Endothelial cell of umbilical vein (primary cell): ENCODE results near the gene ZBTB20. TPM values are rescaled to one million over a fixed set of nuclear protein-coding genes. Genes with fewer than 3 reads are reported as not detected.

Source experiments
- BruUV-seq: library from RNA; stranded (reverse); fragments of 400-500 nt; replicated peaks from 2 replicates; lab custom pipeline; 2021; lab: Mats Ljungman, UMichigan
- CTCF ChIA-PET: fragments of 300-600, 350-600 bp; sonication (Branson Sonifier 250); formaldehyde crosslinking; loops from one replicate; lab custom pipeline; 2021; ENCODE audit warnings: antibody characterized with exemption, inconsistent platforms; lab: Charles Lee
- POLR2A ChIA-PET: fragments of 300-600, 350-600 bp; sonication (Branson Sonifier 250); formaldehyde crosslinking; loops from one replicate; lab custom pipeline; 2021; ENCODE audit warnings: antibody characterized with exemption, inconsistent platforms; lab: Charles Lee
- DNase-seq: peaks from one replicate; pipeline ENCODE4 v3.0.0-alpha.2; 2011; ENCODE audit warnings: low read depth, low spot score
- FAIRE-seq: peaks from 2 replicates; lab custom pipeline; 2011; peaks lifted over from hg19 to GRCh38; lab: Jason Lieb, UNC
- H2AFZ ChIP-seq: 2 replicates; pipeline ENCODE4 v1.6.0; 2012; ENCODE audit warnings: low read depth, low read length, control low read depth, inconsistent platforms
- H3K27ac ChIP-seq: 2 replicates; pipeline ENCODE4 v1.5.1; 2011; ENCODE audit warnings: low read depth, mild to moderate bottlenecking, control low read depth, low read length, moderate library complexity; ENCODE audit not compliant: insufficient read depth
- H3K27me3 ChIP-seq, 2 experiments: 2 replicates each; pipeline versions ENCODE4 v1.6.0 to v1.6.1; 2011; ENCODE audit warnings: low read length in 2 of 2, mixed read lengths in 1 of 2; ENCODE audit not compliant: control insufficient read depth in 2 of 2, insufficient read depth in 2 of 2
- H3K36me3 ChIP-seq, 2 experiments: 2 replicates in 1 of 2; 3 replicates in 1 of 2; pipeline ENCODE4 v1.5.1; 2011; ENCODE audit warnings: low read length in 2 of 2, mild to moderate bottlenecking in 1 of 2, moderate library complexity in 1 of 2; ENCODE audit not compliant: control insufficient read depth in 2 of 2, insufficient read depth in 2 of 2; ENCODE audit errors: extremely low read depth in 1 of 2
- H3K4me1 ChIP-seq: 3 replicates; pipeline ENCODE4 v1.5.1; 2011; ENCODE audit warnings: mild to moderate bottlenecking, low read length; ENCODE audit not compliant: control insufficient read depth, insufficient read depth; ENCODE audit errors: extremely low read depth
- H3K4me2 ChIP-seq: 2 replicates; pipeline ENCODE4 v1.6.1; 2011; ENCODE audit warnings: low read length, control low read depth, mixed read lengths; ENCODE audit not compliant: insufficient read depth
- H3K4me3 ChIP-seq, 3 experiments: fragments of 200-600 bp in 1 of 3; sonication (generic), shearing (Covaris generic) in 1 of 3; replicated peaks in 1 of 3; 2 replicates each; pipeline ENCODE4 v1.5.1; 2011 to 2016; ENCODE audit warnings: control low read depth in 3 of 3, low read length in 3 of 3, mild to moderate bottlenecking in 2 of 3, inconsistent platforms in 1 of 3, low read depth in 1 of 3, moderate library complexity in 1 of 3; ENCODE audit not compliant: insufficient read depth in 1 of 3
- H3K79me2 ChIP-seq: 2 replicates; pipeline ENCODE4 v1.6.0; 2012; ENCODE audit warnings: low read length, inconsistent platforms; ENCODE audit not compliant: control insufficient read depth, insufficient read depth
- H3K9ac ChIP-seq: replicated peaks from 2 replicates; pipeline ENCODE3; 2011; ENCODE audit warnings: low read length, control low read depth; ENCODE audit not compliant: insufficient read depth; ENCODE audit errors: extremely low read depth
- H3K9me1 ChIP-seq: replicated peaks from 3 replicates; pipeline ENCODE4 v1.6.0; 2011; ENCODE audit warnings: mild to moderate bottlenecking, low read length; ENCODE audit not compliant: control insufficient read depth, insufficient read depth; ENCODE audit errors: extremely low read depth
- H3K9me3 ChIP-seq: replicated peaks from 2 replicates; pipeline ENCODE4 v1.5.1; 2012; ENCODE audit warnings: low read length, inconsistent platforms; ENCODE audit not compliant: control insufficient read depth, insufficient read depth
- H4K20me1 ChIP-seq: replicated peaks from 2 replicates; pipeline ENCODE3; 2011; ENCODE audit warnings: mild to moderate bottlenecking, low read length; ENCODE audit not compliant: control insufficient read depth, insufficient read depth; ENCODE audit errors: extremely low read depth
- CTCF ChIP-seq, 2 donors: IDR thresholded peaks; 1 replicate in 1 of 2; 2 replicates in 1 of 2; pipeline ENCODE4 v1.5.1; 2011; ENCODE audit warnings: low read length in 2 of 2, mild to moderate bottlenecking in 2 of 2, moderate library complexity in 2 of 2, control low read depth in 1 of 2, inconsistent platforms in 1 of 2, low read depth in 1 of 2; ENCODE audit not compliant: insufficient read depth in 1 of 2; ENCODE audit errors: extremely low read depth in 1 of 2
- EZH2 ChIP-seq: IDR thresholded peaks from 2 replicates; pipeline ENCODE4 v1.6.1; 2012; ENCODE audit warnings: borderline replicate concordance, low read depth, mild to moderate bottlenecking, moderate library complexity, low read length, inconsistent platforms; ENCODE audit not compliant: severe bottlenecking
- FOS ChIP-seq: IDR thresholded peaks from 2 replicates; pipeline ENCODE4 v1.6.1; 2011; ENCODE audit warnings: mild to moderate bottlenecking, low read length, moderate library complexity, borderline replicate concordance; ENCODE audit not compliant: insufficient read depth
- GATA2 ChIP-seq: IDR thresholded peaks from 2 replicates; pipeline ENCODE4 v1.7.0; 2011; ENCODE audit warnings: low read depth, mild to moderate bottlenecking, moderate library complexity, mixed read lengths, low read length; ENCODE audit not compliant: insufficient read length, insufficient read depth
- JUN ChIP-seq: IDR thresholded peaks from 2 replicates; pipeline ENCODE4 v1.6.1; 2011; ENCODE audit warnings: borderline replicate concordance, low read depth; ENCODE audit not compliant: insufficient read length, insufficient read depth
- MAX ChIP-seq: IDR thresholded peaks from 2 replicates; pipeline ENCODE4 v1.6.1; 2011; ENCODE audit not compliant: insufficient read depth, insufficient read length
- MYC ChIP-seq: IDR thresholded peaks from one replicate; pipeline ENCODE4 v1.6.1; 2011; ENCODE audit warnings: mild to moderate bottlenecking, low read depth, low read length
- POLR2A ChIP-seq: IDR thresholded peaks from 2 replicates; pipeline ENCODE4 v1.6.1; 2012; ENCODE audit warnings: low read depth, mild to moderate bottlenecking, control low read depth, low read length
- POLR2AphosphoS5 ChIP-seq: IDR thresholded peaks from 2 replicates; pipeline ENCODE4 v1.6.1; 2012; ENCODE audit warnings: low read depth, mild to moderate bottlenecking, control low read depth, low read length, moderate library complexity; ENCODE audit not compliant: insufficient read depth
- dilution Hi-C: fragments of 300-500 bp; cut with MboI; formaldehyde crosslinking; loops from one replicate; pipeline ENCODE4 v1.15.0; 2019; ENCODE audit warnings: low sequenced_read_pairs; ENCODE audit not compliant: extremely low pct_ligation_motif_present
- intact Hi-C: fragments of 100-400 bp; cut with micrococcal nuclease; formaldehyde crosslinking; loops from one replicate; pipeline ENCODE4 v1.10.0; 2022
- polyA plus RNA-seq, 4 experiments: library from polyadenylated mRNA; depleted of rRNA in 3 of 4; stranded (reverse) in 3 of 4; unstranded in 1 of 4; fragments of >200 nt; gene quantifications; 2 replicates each; pipeline versions ENCODE4 v1.2.1 to v1.2.3, GENCODE V29; 2011 to 2012; ENCODE audit warnings: missing spikeins in 1 of 4
- total RNA-seq: library from RNA; stranded (reverse); gene quantifications from 2 replicates; pipeline ENCODE4 v1.2.3, GENCODE V29; 2021

The ZBTB20 gene
- total and polyA plus RNA-seq, 2 donors (not counting 3 experiments of a cell fraction or from before 2014, with no cell fraction given), result 2.1 to 20.5 TPM

DNA sequence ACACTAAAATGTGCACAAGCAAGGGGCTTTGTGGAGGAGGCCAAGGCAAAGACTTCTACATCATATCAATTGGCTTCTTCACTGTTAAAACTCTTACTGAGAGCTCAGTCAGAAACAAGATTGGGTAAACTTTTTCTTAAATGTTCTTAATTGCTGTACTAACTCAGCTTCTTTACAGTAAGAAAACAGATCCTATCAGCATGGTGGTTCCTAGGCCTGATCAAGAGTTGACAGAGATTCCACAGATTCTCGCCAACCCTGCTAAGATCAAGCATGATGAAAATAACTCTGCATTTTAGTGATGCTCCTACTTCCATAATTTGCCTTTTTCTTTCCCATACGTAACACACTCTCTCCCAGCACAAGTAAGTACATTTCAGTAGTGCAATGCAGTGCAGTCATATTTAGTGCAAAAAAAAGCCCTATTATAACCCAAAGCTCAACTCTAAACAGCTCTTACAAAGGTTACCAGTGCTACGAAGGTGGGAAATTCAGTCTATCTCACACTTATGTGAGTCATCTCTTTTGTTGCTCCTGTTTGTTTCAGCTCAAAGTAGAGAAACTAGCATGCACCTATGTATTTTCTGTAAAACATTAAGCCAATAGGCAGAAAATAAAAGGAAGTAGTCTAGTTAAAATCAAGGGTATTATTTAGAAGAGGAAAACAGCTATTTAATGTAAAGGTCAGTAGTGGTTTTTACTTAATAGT, 823.4 kb downstream of the ZBTB20 start:
- H4K20me1 ChIP-seq, result no peaks in the 10 kb centered on the region
- H3K9me1 ChIP-seq, result no peaks in the 10 kb centered on the region
- H2AFZ ChIP-seq, result no peak overlapping the region
- no peak overlapping the region for H3K9ac ChIP-seq
- H3K36me3 ChIP-seq, result no peaks in the 10 kb centered on the region
- DNase-seq (no peak), FAIRE-seq (no peak)
- TF ChIP-seq MAX (no peak), POLR2A (no peak), JUN (no peak), POLR2AphosphoS5 (no peak), GATA2 (no peak), EZH2 (no peak), FOS (no peak), CTCF (IDR thresholded peaks at IDR 0.05; ENCODE audit: extremely low read depth in 1 of 2, insufficient read depth in 1 of 2, low read depth in 1 of 2, low read length in 2 of 2) (no peak), MYC (no peak)
- BruUV-seq, result no TSS peak
- H3K79me2 ChIP-seq, result no peaks in the 10 kb centered on the region
- intact Hi-C loops, result no loop called here
- CTCF ChIA-PET, result interaction anchor here (1.4 kb wide), 1 partner anchor 13 kb away, joined by 4 read pairs; no protein-coding TSS in a partner anchor
- peaks cover 12% of the 10 kb centered on the region for H3K4me1 ChIP-seq
- POLR2A ChIA-PET, result no interaction called here
- dilution Hi-C loops, result no loop called here
- no peak overlapping the region for H3K4me3 ChIP-seq
- no peak overlapping the region for H3K27ac ChIP-seq
- no peak overlapping the region for H3K4me2 ChIP-seq
- no peaks in the 10 kb centered on the region for H3K9me3 ChIP-seq
- no peaks in the 10 kb centered on the region for H3K27me3 ChIP-seq
